ENCODE results near the gene STAB1. TPM values are rescaled to one million over a fixed set of nuclear protein-coding genes. Genes with fewer than 3 reads are reported as not detected.

The STAB1 gene
- total and polyA plus RNA-seq, 2 of the 8 experiments (the other 6 are each of a cell fraction or from before 2014, with no cell fraction given), result 1.0 to 1.9 TPM

DNA sequence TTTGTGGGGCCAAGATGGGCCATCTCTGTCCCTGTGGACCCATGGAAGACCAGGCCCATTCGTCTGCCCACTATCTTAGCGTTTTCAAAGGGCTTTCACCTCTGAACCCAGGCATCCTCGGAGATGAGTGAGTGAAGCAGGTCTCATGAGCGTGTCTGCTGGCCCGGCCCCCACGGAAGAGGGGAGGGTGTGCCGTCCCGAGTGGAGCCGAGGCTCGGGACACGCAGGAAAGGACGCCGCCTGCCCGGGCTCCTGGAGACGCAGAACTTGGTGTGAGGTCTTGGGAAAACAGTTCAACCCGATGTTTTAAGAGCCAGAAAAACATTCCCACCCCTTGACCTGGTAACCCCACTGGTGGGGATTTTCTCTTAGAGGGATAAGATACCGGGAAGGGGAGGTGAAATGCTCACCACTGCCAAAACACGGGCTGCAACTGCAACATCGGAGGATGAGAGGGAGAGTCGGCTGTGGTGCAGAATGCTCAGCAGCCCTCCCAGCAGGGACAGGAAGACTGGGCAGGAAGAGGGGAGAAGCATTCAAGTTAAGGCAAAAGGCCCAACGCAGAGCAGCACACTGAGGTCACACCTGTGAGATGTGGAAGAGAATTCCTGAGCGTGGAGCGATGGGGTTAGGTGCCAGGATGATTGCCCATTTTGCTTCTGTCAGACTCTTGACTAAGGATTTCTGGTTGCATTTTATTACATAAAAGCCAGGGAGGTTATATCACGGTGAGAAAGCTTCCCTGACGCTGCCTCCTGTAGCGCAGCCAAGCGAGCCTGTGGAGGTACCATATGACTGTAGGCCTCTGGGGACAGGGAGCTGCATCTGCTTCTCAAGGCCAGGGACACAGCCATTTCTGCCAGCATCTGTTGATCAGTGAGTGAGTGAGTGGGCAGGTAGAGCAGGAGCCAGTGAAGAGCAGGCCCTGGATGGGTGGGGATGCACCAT lies 14.1 kb upstream of the STAB1 start:
- no peak overlapping the region for H3K4ac ChIP-seq (replicated peaks; ENCODE audit: insufficient read length, low read depth, low read length)
- H4K5ac ChIP-seq (ENCODE audit: insufficient read length, low read depth, low read length), result no peak overlapping the region
- no peak overlapping the region for H3K23ac ChIP-seq (ENCODE audit: insufficient read length)
- peaks cover 0 to 15% of the 10 kb centered on the region in 2 experiments for H4K20me1 ChIP-seq (replicated peaks in 1 of 2; ENCODE audit: control insufficient read depth in 1 of 2, insufficient read depth in 2 of 2, low read length in 2 of 2)
- no peak overlapping the region for H2AFZ ChIP-seq (ENCODE audit: low read length)
- peaks cover 2% of the 10 kb centered on the region; the same call in 1 of the 2 replicates for H3K79me1 ChIP-seq (ENCODE audit: low read depth, low read length)
- no peak overlapping the region for H2BK12ac ChIP-seq (ENCODE audit: low read depth, low read length)
- DNase-seq (ENCODE audit: low read depth in 1 of 2, low spot score in 2 of 2), result no peak
- H2AK5ac ChIP-seq (ENCODE audit: low read depth, low read length), result no peak overlapping the region
- no peak overlapping the region for H3K4me3 ChIP-seq (ENCODE audit: extremely low read depth in 1 of 4, insufficient read depth in 2 of 4, low read depth in 3 of 4, low read length in 4 of 4)
- FAIRE-seq, result no peak
- no peak overlapping the region for H3K18ac ChIP-seq (ENCODE audit: extremely low read depth, low read length)
- H3K79me2 ChIP-seq (ENCODE audit: control insufficient read depth in 1 of 2, insufficient read depth in 2 of 2, low read length in 2 of 2), result no peaks in the 10 kb centered on the region
- H2BK15ac ChIP-seq (ENCODE audit: low read length), result no peak overlapping the region
- no peak overlapping the region for H3K9ac ChIP-seq (replicated peaks in 1 of 4; ENCODE audit: extremely low read depth in 1 of 4, low read depth in 3 of 4, low read length in 3 of 4)
- ChIA-PET POLR2A (ENCODE audit: partially characterized antibody) (interaction anchor here (1.2 to 2.1 kb wide), 3 partner anchors 8 to 34 kb away, joined by 5 to 6 read pairs (median 5); partner anchors contain the start of gene STAB1), CTCF (ENCODE audit: partially characterized antibody) (interaction anchor here (0.6 to 3.1 kb wide), 17 partner anchors 9 to 314 kb away, joined by 3 to 28 read pairs (median 6); partner anchors contain the start of gene STAB1)
- no peak overlapping the region for H3K4me2 ChIP-seq (ENCODE audit: insufficient read depth in 1 of 2, low read depth in 2 of 2, low read length in 2 of 2)
- WGBS, 2 experiments (ENCODE audit: extremely low coverage in 1 of 2, insufficient coverage in 1 of 2, insufficient read length in 1 of 2, insufficient replicate concordance in 2 of 2, low coverage in 1 of 2, low lambda C conversion rate in 2 of 2, missing lambda C conversion rate in 1 of 2), result 97% methylated on average over 27 of the region's 27 CpGs; no CpG with 5 or more reads in 1 of the 2 experiments
- H3K14ac ChIP-seq (ENCODE audit: insufficient read length), result no peak overlapping the region
- no peak overlapping the region for H4K8ac ChIP-seq (ENCODE audit: extremely low read depth, insufficient read depth, low read length)
- no peak overlapping the region for H4K91ac ChIP-seq (replicated peaks; ENCODE audit: insufficient read length, low read length)
- no peak overlapping the region for H3K27ac ChIP-seq (ENCODE audit: low read depth, low read length)
- no peak overlapping the region for H2BK5ac ChIP-seq (ENCODE audit: low read depth, low read length)
- no peaks in the 10 kb centered on the region for H3K27me3 ChIP-seq (replicated peaks in 1 of 4; ENCODE audit: control insufficient read depth in 3 of 4, extremely low read depth in 1 of 4, insufficient read depth in 3 of 4, low read length in 3 of 4)
- H3K23me2 ChIP-seq (ENCODE audit: low read depth, low read length), result no peaks in the 10 kb centered on the region
- H3K36me3 ChIP-seq (ENCODE audit: control insufficient read depth in 2 of 4, insufficient read depth in 4 of 4, low read length in 3 of 4), result peaks cover 35 to 60% (median 46%) of the 10 kb centered on the region in 4 experiments
- H2BK20ac ChIP-seq (ENCODE audit: low read length), result no peak overlapping the region
- no peak overlapping the region for H2BK120ac ChIP-seq (replicated peaks; ENCODE audit: low read depth, low read length)
- H3K4me1 ChIP-seq (replicated peaks in 1 of 4; ENCODE audit: control insufficient read depth in 3 of 4, insufficient read depth in 4 of 4, low read length in 3 of 4), result no peaks in the 10 kb centered on the region
- H3K56ac ChIP-seq (replicated peaks; ENCODE audit: insufficient read length, low read depth, low read length), result no peak overlapping the region
- no peaks in the 10 kb centered on the region for H3K9me3 ChIP-seq (ENCODE audit: insufficient read depth in 2 of 2, low read depth in 1 of 2, low read length in 1 of 2)
- TF ChIP-seq SUZ12 (IDR thresholded peaks at IDR 0.05; ENCODE audit: low read length) (no peak), KDM4A (IDR thresholded peaks at IDR 0.05; ENCODE audit: low read depth, low read length, severe bottlenecking) (no peak), SP2 (IDR thresholded peaks at IDR 0.05; ENCODE audit: low read length) (no peak), ASH2L (IDR thresholded peaks at IDR 0.05; ENCODE audit: low read length) (no peak), BCL11A (IDR thresholded peaks at IDR 0.05; ENCODE audit: low read depth in 2 of 2, low read length in 2 of 2) (no peak), NRF1 (IDR thresholded peaks at IDR 0.05; ENCODE audit: low read depth, low read length) (no peak), CREB1 (IDR thresholded peaks at IDR 0.05) (no peak), EZH2 (IDR thresholded peaks at IDR 0.05; ENCODE audit: low read depth, low read length, severe bottlenecking) (no peak), SP4 (IDR thresholded peaks at IDR 0.05; ENCODE audit: low read length) (no peak), TCF12 (IDR thresholded peaks at IDR 0.05; ENCODE audit: low read depth, low read length) (no peak), CHD2 (IDR thresholded peaks at IDR 0.05; ENCODE audit: low read length) (no peak), JUN (IDR thresholded peaks at IDR 0.05; ENCODE audit: low read depth, low read length) (no peak), TAF1 (IDR thresholded peaks at IDR 0.05; ENCODE audit: low read depth, low read length) (no peak)
